Amniotic epithelial cell (primary cell): ENCODE results near the gene MROH2A.

Experiments
- DNase-seq: peaks from one replicate; pipeline ENCODE4 v3.0.0-alpha.2; 2010; ENCODE audit warnings: low read depth

Gene MROH2A

DNA sequence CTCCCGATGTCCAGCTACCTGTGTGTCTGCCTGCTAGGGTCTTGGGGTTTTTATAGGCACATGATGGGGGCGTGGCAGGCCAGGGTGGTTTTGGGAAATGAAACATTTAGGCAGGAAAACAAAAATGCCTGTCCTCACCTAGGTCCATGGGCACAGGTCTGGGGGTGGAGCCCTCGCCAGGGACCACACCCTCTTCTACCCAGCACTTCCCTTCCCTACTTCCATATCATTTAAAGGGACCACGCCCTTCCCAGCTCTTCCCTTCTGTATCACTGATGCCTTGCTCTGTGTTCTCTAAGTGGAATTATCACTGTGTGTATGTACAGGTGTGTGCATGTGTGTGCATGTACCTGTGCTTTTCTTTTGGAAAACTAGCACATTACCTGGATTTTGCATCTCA, 11.7 kb upstream of the MROH2A start:
- DNase-seq: no peak

- DNase-seq: no peak
Measured at GRCh38 chr2:233768076-233768475, 10.1 kb upstream of the MROH2A start.

DNA sequence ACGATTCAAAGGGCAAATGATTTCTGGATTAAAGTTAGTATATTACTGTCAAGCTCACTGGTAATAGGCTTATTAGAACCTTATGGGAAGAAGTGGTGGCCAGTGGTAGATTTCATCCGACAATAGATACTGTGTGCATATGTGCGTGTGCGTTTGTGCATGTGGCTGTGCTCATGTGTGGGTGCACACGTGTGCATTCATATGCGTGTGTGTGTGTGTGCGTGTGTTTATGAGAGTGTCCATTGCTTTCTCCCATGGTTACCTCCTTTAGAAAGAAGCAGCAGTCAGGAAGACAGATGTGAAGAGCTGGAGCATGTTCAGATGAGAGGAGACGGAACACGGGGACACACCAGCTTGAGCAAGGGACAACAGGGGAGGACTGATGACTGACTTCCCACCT, 8.9 kb upstream of the MROH2A start:
- DNase-seq: no peak

DNA sequence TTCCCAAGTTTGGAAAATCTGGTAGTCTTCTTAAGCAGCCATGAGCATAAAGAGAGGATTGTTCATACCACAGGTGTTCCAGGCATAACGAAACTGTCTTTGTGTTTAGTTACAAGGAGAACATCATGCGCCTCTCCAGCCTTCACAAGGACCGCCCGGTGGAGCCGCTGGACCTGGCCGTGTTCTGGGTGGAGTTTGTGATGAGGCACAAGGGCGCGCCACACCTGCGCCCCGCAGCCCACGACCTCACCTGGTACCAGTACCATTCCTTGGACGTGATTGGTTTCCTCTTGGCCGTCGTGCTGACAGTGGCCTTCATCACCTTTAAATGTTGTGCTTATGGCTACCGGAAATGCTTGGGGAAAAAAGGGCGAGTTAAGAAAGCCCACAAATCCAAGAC, 6.0 kb upstream of the MROH2A start:
- no peak for DNase-seq

- DNase-seq: no peak
Measured at GRCh38 chr2:233772583-233772982, 5.5 kb upstream of the MROH2A start.

GRCh38 chr2:233773854-233774253, 4.3 kb upstream of the MROH2A start:
- no peak for DNase-seq

GRCh38 chr2:233775414-233775813, 2.7 kb upstream of the MROH2A start:
- DNase-seq: no peak

DNA sequence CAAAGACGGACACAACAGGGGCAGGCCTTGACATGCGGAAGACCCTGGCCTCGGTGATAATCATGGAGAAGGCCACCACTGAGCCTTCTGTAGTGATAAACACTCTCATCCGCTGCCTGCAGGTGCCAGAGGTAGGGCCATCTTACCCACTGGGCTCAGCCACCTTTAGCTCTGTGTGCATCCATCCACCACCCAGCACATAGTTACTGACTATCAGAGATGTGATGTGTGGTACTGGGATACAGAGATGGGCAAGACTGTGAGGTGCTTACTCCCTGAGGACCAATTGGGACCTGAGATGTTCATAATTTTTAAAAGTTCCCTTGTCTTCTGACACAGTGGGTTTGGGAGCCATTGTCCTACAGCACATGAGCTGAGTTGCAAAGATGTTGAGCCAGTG, 1.6 kb downstream of the MROH2A start:
- DNase-seq: no peak

- no peak for DNase-seq
Measured at GRCh38 chr2:233780771-233781170, 2.6 kb downstream of the MROH2A start.

- DNase-seq: no peak
Measured at GRCh38 chr2:233789554-233789953, 11.4 kb downstream of the MROH2A start.

DNA sequence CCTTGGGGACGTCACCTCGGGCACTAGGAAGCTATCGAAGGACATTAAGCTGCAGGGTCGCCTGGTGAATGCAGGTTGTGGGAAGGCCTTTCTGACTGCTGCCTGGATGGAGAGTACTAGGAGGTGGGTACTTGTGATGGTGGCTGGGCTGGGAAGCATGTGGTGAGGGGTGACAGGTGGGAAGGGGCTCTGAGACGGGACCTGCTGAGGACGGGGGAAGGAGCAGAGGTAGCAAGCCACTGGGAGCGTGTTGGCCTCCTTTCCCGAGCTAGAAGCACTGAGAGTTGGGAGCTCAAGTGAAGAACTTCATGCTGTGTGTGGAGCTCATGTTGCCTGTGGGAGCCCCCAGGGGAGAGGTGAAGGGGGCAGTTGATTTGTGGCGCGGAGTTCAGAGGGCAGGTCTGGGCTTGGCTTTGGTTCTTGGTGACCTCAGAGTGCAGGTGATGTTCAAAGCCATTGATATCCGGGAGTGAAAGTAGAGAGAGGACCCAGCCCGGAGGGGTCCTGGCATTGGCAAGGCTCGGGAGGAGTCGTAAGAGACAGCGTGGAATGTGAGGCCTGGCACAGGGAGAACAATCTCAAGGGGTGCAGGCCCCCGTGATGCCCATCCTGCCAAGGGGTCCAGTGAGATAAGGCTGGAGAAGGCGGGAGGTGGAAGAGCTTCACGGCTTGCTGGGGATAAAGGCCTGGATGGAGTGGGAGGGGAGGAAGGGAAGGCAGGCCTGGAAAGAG, 13.2 kb downstream of the MROH2A start:
- DNase-seq: no peak

DNA sequence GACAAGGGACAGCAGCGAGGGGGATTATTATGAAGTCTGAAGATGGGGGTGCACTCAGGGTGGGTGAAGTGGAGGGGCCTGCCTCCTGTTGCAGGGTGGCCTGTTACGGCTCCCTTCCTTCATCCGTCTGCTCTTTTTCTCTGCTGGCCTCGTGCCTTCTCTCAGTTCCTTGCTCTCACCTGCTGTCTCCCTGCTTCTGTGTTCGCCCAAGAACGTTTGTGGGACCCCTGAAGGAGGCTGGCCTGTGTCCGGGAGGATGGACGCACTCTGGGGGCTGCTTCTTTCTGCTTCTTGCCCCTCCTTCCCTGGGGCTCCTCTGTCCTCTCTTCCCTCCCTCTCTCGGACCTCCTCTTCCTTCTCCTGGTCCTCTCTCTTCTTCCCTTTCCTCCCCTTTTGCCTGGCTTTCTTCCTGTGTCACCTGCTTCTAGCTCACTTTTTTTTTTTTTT, 13.8 kb downstream of the MROH2A start:
- DNase-seq: no peak

DNA sequence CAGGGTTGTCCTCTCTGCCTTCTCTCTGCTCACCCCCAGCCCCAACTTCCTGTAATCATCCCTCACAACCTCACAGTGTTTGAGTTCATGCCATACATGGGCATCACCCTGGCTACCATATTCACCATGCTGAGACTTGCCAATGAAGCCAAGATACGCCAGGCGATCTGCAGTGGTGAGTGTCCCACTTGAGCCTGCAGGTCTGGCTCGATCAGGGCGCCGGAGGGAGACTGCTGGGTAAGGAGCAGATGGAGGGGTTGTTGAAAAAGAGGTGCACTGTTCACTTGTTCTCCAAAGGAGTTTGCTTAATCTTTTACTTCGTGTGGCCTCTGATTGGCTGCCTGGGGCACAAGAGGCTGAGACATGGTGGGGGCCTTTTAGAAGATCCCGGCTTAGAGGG, 14.6 kb downstream of the MROH2A start:
- DNase-seq: no peak

GRCh38 chr2:233793465-233794127, 15.5 kb downstream of the MROH2A start:
- DNase-seq: no peak

DNA sequence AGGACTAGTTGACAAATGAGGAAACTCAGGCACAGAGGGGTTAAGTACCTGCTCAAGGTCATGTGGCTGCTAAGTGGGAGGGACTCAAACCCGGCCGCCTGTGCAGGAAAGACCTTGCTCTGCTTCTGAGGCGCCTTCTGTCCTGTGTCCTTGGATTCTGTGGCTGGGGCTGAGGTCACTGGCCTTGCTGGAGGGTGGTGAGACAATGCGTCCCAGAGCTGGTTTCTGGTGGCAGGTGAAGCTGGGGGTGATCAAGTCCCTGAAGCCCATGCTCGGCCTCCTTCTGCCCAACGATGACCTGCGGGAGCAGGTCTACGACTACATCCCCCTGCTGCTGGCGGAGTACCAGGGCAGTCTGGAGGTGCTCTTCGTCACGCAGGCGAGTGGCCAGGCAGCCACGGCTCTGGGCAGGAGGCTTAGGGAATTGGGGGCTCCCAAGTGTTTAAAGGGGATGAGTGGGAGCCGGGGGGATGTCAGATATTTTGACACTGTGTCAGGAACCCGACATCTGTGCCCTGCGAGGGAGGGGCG, 16.1 kb downstream of the MROH2A start:
- DNase-seq: no peak

DNA sequence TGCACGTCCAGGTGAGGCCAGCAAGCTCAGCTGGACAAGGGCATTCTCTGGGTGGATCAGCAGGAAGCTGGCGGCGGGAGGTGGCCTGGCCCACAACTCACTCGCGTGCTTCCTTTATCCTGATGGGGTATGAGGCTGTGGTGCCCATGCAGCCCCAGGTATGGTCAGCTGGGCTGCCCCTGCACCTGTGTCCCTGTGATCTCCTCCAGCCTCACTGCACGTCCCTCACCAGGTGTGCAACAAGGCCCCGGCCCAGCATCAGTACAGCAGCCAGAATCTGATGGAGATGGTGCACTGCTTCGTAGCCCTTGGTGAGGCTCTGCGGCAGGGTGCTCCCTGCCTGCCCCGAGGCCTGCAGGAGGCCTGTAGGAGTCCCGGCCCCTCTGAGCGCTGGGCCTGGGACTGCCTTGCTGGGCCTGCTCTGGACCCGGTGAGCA, 17.6 kb downstream of the MROH2A start:
- DNase-seq: no peak

DNA sequence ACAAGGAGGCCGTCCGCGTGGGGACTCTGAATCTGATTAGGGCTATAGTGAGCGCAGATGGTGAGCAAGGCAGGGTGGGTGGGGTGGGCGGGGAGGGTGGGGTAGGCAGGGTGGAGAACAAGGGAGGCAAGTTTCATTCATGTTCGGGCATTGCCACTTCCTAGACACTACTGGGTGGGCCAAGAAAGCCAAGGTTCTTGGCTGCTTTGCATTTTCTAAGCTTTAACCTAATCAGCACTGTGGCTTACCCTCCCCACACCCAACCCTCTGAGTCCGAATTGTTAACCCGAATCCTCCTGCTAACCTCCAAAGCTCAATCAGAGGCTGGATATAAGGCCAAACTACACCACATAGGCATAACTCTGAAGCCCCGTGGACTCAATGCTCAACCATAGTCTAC, 18.1 kb downstream of the MROH2A start:
- DNase-seq: no peak

DNA sequence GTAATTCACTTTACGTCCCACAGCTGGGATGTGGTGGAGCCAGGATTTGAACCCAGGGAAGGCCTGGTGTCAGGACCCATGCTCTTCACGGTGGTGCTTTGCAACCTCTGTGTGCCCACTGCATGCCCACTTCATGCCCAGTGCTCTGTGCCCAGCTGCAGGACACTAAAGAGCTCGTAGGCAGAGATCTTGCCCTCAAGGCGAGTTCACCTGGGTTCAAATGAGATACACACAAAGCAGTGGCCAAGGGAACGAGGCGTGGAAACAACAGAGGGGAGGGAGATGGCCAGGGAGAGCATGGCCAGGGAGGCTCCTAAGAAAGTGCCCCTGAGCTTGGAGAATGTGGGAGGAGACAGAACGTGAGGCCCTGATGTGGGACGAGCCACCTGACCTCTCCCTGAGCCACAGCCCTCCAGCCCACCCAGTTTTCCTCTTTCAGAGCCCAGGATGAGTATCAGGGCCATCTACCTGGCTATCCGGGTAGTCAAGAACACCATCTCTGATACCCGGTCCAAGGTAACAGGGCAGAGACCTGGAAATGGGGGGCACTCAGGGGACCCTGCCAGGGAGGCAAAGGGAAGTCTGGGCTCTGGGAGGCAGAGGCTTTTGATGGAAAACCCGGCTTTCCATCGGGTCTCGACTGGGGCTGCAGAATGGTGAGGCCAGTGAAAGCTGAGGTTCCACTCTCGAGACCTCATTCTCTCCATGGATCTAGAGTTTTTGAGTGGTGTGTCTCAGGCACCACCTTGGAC, 20.4 kb downstream of the MROH2A start:
- no peak for DNase-seq

DNA sequence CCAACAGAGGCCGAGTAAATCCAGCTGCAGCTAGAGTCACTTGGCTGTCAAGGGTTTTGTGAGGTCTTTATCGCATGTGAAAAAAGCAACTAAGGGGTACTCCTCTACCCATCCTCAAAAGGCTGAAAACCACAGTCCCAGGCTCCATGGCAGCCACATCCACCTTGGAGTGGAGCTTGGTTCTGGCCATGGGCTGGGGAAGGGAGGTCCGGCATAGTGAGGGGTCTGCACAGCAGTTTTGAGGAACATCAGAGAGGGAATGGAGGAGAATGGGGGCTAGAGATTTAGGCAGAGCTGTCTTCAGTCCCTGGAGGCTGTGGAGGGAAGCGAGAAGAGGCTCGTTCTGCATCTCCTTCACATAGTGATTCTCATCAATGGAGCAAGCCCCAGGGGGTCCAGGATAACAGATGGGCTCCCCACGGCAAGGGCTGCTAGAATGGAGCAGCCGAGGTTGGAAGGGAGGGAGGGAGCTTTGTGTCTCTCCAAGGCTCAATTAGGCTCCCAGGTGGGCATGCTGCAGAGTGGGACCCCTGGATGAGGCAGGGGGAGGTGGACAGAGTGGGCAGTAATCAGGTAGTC, 21.0 kb downstream of the MROH2A start:
- no peak for DNase-seq

DNA sequence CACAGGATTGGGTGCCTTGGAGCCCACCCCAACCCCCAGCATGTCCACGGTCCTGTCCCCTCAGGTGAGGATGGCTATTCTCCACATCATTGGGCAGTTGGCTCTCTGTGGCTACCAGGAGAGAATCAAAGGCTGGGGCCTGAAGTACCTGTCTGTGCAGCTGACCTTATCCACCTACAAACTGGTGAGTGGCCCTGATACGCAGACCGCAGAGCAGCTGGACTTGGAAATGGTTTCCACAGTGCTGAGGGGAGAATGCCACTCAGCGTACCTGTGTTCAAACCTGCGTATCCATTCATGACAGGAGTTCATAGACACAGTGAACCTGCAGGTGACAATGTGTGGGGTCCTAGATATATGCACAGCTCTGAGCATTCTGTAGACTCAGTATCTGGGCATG, 21.6 kb downstream of the MROH2A start:
- no peak for DNase-seq

DNA sequence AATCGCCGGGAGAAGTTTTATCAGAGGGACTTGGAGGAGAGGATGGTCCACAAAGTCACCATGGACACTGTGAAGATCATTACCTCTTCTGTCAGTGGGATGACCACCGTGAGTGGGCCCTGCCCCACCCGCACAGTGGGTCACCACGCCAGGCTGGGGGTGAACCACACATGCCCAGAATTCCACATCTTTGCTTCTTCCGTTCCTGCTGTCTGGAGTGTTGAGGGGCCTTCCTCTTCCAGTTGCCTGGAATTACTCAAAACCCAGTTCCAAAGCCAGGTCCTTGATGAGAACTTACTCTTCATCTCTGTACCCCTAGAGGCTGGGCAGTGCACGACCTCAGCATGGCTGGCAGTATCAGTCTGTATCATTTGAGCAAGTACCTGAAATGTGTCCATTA, 22.1 kb downstream of the MROH2A start:
- no peak for DNase-seq

DNA sequence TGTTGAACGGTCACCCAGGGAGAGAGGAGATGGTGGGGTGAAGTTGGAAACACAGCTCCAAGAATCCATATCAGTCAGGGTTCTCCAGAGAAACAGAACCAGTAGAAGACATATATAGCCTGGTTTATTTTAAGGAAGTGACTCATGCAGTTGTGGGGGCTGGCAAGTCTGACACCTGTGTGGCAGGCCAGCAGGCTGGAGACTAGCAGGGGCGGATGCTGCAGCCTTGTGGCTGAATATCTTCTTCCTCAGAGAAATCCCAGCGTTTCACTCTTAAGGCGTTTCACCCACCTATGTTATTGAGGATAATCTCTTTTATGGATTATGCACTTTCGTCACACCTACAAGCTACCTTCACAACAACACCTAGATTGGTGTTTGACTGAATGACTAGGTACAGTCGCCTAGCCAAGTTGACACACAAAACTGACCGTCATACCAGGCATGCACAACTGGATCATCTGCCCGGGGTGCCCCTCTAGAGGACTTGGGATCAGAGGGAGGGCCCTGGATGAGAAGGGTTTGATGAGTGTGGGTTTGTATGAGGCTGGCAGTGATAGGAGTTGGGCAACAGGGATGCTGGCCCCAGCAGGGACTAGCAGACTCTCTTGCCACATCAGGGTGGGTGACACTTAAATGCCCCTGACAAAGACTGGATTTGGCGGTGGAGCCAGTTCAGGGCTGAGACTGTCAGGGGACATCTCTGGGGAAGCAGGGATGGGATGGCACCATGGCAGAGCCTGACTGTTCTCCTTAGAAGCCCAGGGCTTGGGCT, 23.4 kb downstream of the MROH2A start:
- no peak for DNase-seq
